SJSA1 (cell line): ENCODE results near the gene PLPPR1. TPM values are rescaled to one million over a fixed set of nuclear protein-coding genes. Genes with fewer than 3 reads are reported as not detected.
"Not testable (repeated sequence)": the region's sequence is repeated elsewhere in the genome, so short reads cannot be mapped to it uniquely, and the experiment has no call there.

Source experiments
- DNase-seq, 2 experiments: peaks; one replicate each; pipeline ENCODE4 v3.0.0-alpha.2; 2015 to 2020; ENCODE audit warnings: low spot score in 2 of 2, low read depth in 1 of 2
- H3K27ac ChIP-seq: fragments of 250-450 bp; sonication (Bioruptor Pico); 2 replicates; pipeline ENCODE4 v1.5.1; 2020; ENCODE audit warnings: mild to moderate bottlenecking, moderate library complexity
- H3K27me3 ChIP-seq: fragments of 250-450 bp; sonication (Bioruptor Pico); replicated peaks from 2 replicates; pipeline ENCODE4 v1.5.1; 2020; ENCODE audit warnings: mild to moderate bottlenecking, moderate library complexity
- H3K36me3 ChIP-seq: fragments of 250-450 bp; sonication (Bioruptor Pico); 2 replicates; pipeline ENCODE4 v1.5.1; 2020; ENCODE audit warnings: mild to moderate bottlenecking
- H3K4me1 ChIP-seq: fragments of 250-450 bp; sonication (Bioruptor Pico); replicated peaks from 2 replicates; pipeline ENCODE4 v1.6.1; 2021; ENCODE audit warnings: mild to moderate bottlenecking
- H3K4me3 ChIP-seq: fragments of 250-450 bp; sonication (Bioruptor Pico); 2 replicates; pipeline ENCODE4 v1.5.1; 2020; ENCODE audit warnings: mild to moderate bottlenecking
- H3K9me3 ChIP-seq: fragments of 250-450 bp; sonication (Bioruptor Pico); replicated peaks from 2 replicates; pipeline ENCODE4 v1.5.1; 2020; ENCODE audit warnings: mild to moderate bottlenecking
- total RNA-seq: library from RNA; depleted of rRNA; stranded (reverse); fragments of >200 nt; shearing (Covaris generic); gene quantifications from 2 replicates; pipeline ENCODE4 v1.2.3, GENCODE V29; 2014

PLPPR1 gene
- total RNA-seq, 1 experiment from 2014 or later: not detected

GRCh38 chr9:101270302-101270701 lies 241.8 kb downstream of the PLPPR1 start:
- no peak for DNase-seq
- Histone ChIP-seq H3K27me3 (no peaks in the 10 kb centered on the region), H3K36me3 (no peaks in the 10 kb centered on the region), H3K4me1 (no peaks in the 10 kb centered on the region), H3K9me3 (no peaks in the 10 kb centered on the region), H3K4me3 (no peak overlapping the region), H3K27ac (no peak overlapping the region)

GRCh38 chr9:101271102-101271501 lies 242.6 kb downstream of the PLPPR1 start:
- H3K27me3 ChIP-seq: no peaks in the 10 kb centered on the region
- H3K9me3 ChIP-seq: no peaks in the 10 kb centered on the region
- H3K4me3 ChIP-seq: no peak overlapping the region
- H3K27ac ChIP-seq: no peak overlapping the region
- no peaks in the 10 kb centered on the region for H3K36me3 ChIP-seq
- DNase-seq: no peak
- no peaks in the 10 kb centered on the region for H3K4me1 ChIP-seq

- no peak overlapping the region for H3K27ac ChIP-seq
- no peak overlapping the region for H3K4me3 ChIP-seq
- no peak for DNase-seq
- H3K4me1 ChIP-seq: no peaks in the 10 kb centered on the region
- H3K27me3 ChIP-seq: no peaks in the 10 kb centered on the region; the same call in 1 of the 2 replicates
- H3K9me3 ChIP-seq: no peaks in the 10 kb centered on the region
- no peaks in the 10 kb centered on the region for H3K36me3 ChIP-seq
Observed at GRCh38 chr9:101274971-101275768, 246.6 kb downstream of the PLPPR1 start.

- H3K4me1 ChIP-seq: no peaks in the 10 kb centered on the region
- no peak for DNase-seq
- H3K9me3 ChIP-seq: no peaks in the 10 kb centered on the region
- no peak overlapping the region for H3K4me3 ChIP-seq
- no peaks in the 10 kb centered on the region; the same call in 1 of the 2 replicates for H3K27me3 ChIP-seq
- H3K36me3 ChIP-seq: no peaks in the 10 kb centered on the region
- H3K27ac ChIP-seq: no peak overlapping the region
Observed at GRCh38 chr9:101275769-101276250, 247.3 kb downstream of the PLPPR1 start.

- not testable (repeated sequence) for H3K4me3 ChIP-seq, H3K4me1 ChIP-seq
Observed at GRCh38 chr9:101291043-101291442, 262.5 kb downstream of the PLPPR1 start.

GRCh38 chr9:101299901-101300300 lies 271.4 kb downstream of the PLPPR1 start:
- Histone ChIP-seq H3K36me3 (no peaks in the 10 kb centered on the region), H3K27me3 (0 out of 2 replicates have a peak, but pooled peaks cover 6% of the 10 kb centered on the region), H3K4me3 (no peak overlapping the region), H3K27ac (no peak overlapping the region), H3K4me1 (no peaks in the 10 kb centered on the region), H3K9me3 (no peaks in the 10 kb centered on the region)
- DNase-seq: no peak

More at GRCh38 chr9:101291043-101291442, 262.5 kb downstream of the PLPPR1 start:
- not testable (repeated sequence) for DNase-seq, H3K27me3 ChIP-seq, H3K9me3 ChIP-seq, H3K36me3 ChIP-seq, H3K27ac ChIP-seq

GRCh38 chr9:101307051-101307450 lies 278.5 kb downstream of the PLPPR1 start:
- H3K27me3 ChIP-seq: no peaks in the 10 kb centered on the region
- no peaks in the 10 kb centered on the region for H3K4me1 ChIP-seq
- no peak overlapping the region for H3K4me3 ChIP-seq
- no peak for DNase-seq
- H3K27ac ChIP-seq: no peak overlapping the region
- H3K9me3 ChIP-seq: no peaks in the 10 kb centered on the region
- no peaks in the 10 kb centered on the region for H3K36me3 ChIP-seq

- Histone ChIP-seq H3K9me3 (no peaks in the 10 kb centered on the region), H3K36me3 (no peaks in the 10 kb centered on the region), H3K4me3 (no peak overlapping the region), H3K27me3 (no peaks in the 10 kb centered on the region), H3K4me1 (no peaks in the 10 kb centered on the region), H3K27ac (no peak overlapping the region)
- no peak for DNase-seq
Observed at GRCh38 chr9:101307524-101308213, 279.1 kb downstream of the PLPPR1 start.

GRCh38 chr9:101309139-101309538 lies 280.6 kb downstream of the PLPPR1 start:
- Histone ChIP-seq H3K27ac (no peak overlapping the region), H3K27me3 (no peaks in the 10 kb centered on the region), H3K9me3 (no peaks in the 10 kb centered on the region), H3K4me1 (no peaks in the 10 kb centered on the region), H3K36me3 (no peaks in the 10 kb centered on the region), H3K4me3 (no peak overlapping the region)
- DNase-seq: no peak

- H3K27me3 ChIP-seq: no peaks in the 10 kb centered on the region
- H3K4me3 ChIP-seq: no peak overlapping the region
- H3K4me1 ChIP-seq: no peaks in the 10 kb centered on the region
- no peaks in the 10 kb centered on the region for H3K9me3 ChIP-seq
- no peak for DNase-seq
- no peak overlapping the region for H3K27ac ChIP-seq
- no peaks in the 10 kb centered on the region for H3K36me3 ChIP-seq
Observed at GRCh38 chr9:101311191-101311590, 282.7 kb downstream of the PLPPR1 start.

- H3K9me3 ChIP-seq: no peaks in the 10 kb centered on the region
- H3K4me1 ChIP-seq: no peaks in the 10 kb centered on the region
- H3K4me3 ChIP-seq: no peak overlapping the region
- H3K27me3 ChIP-seq: no peaks in the 10 kb centered on the region
- no peak overlapping the region for H3K27ac ChIP-seq
- peak in 1 of 2 experiments; percentile 31 for DNase-seq
- no peaks in the 10 kb centered on the region for H3K36me3 ChIP-seq
Observed at GRCh38 chr9:101311758-101312420, 283.4 kb downstream of the PLPPR1 start.

- Histone ChIP-seq H3K27me3 (no peaks in the 10 kb centered on the region), H3K36me3 (no peaks in the 10 kb centered on the region), H3K27ac (no peak overlapping the region), H3K9me3 (no peaks in the 10 kb centered on the region), H3K4me1 (no peaks in the 10 kb centered on the region), H3K4me3 (no peak overlapping the region)
- DNase-seq: no peak
Observed at GRCh38 chr9:101312661-101313060, 284.1 kb downstream of the PLPPR1 start.

- no peak for DNase-seq
- no peaks in the 10 kb centered on the region for H3K4me1 ChIP-seq
- H3K27me3 ChIP-seq: no peaks in the 10 kb centered on the region
- no peaks in the 10 kb centered on the region for H3K9me3 ChIP-seq
- H3K4me3 ChIP-seq: no peak overlapping the region
- no peaks in the 10 kb centered on the region for H3K36me3 ChIP-seq
- no peak overlapping the region for H3K27ac ChIP-seq
Observed at GRCh38 chr9:101315112-101315450, 286.6 kb downstream of the PLPPR1 start.

- Histone ChIP-seq H3K4me1 (no peaks in the 10 kb centered on the region), H3K4me3 (no peak overlapping the region), H3K27ac (no peak overlapping the region), H3K9me3 (no peaks in the 10 kb centered on the region), H3K36me3 (no peaks in the 10 kb centered on the region), H3K27me3 (no peaks in the 10 kb centered on the region)
- DNase-seq: no peak
Observed at GRCh38 chr9:101317735-101318134, 289.2 kb downstream of the PLPPR1 start.
